HG02973 (cell line): ENCODE results near the gene USP21.

ENCODE experiments used
- ATAC-seq: cut with Tn5 transposase; IDR thresholded peaks from one replicate; pipeline ENCODE4 v1.9.1; 2021; ENCODE audit warnings: moderate library complexity; ENCODE audit not compliant: unreplicated experiment

The USP21 gene

DNA sequence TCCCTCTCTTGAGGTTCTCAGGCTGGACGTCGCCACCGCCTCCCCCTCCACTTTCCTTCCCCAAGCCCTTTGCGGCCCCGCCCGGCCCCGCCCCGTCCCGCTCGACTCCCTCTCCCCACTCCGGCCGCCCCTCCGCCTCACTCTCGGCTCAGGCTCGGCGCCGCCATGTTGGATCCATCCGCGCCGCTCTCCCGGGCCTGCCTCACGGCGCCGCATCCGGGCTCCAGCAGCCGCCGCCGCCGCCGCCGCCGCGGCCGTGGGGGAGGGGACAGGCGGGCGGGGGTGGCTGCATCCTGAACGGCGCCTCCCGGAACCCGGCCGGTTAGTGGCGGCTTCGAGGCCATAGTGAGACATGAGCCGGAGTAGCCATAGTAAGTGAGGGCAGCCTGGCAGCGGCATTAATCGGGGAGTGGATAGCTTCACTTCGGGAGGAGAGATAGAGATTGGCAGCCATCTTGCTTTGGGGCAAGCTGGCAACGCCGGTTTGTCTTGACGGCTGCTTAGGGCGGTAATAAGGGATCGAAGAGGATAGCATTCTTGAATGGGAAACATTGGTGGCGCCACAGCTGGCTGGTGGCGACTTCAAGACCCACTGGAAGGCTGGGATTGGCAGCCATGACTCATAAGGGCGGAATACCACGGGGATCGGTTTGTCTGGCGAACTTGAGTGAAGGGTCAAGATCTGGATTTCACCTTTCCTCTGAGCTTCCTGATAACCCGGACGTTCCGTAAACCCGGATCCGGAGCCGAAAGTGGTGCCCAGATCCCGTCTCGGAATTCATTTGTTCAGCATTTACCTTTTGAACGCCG, 26.7 kb upstream of the USP21 start, which contains the start of gene DEDD:
Gene DEDD (minus strand): TSS at position 258 of the 810 bp plus-strand sequence. CDS start 8,205 bp downstream, outside the sequence.
- ATAC-seq: peak; percentile 88

- peak; percentile 10 for ATAC-seq
These were observed 26.0 kb upstream of the USP21 start for GRCh38 chr1:161133220-161133740.

GRCh38 chr1:161137881-161138280, 21.4 kb upstream of the USP21 start:
- ATAC-seq: no peak

DNA sequence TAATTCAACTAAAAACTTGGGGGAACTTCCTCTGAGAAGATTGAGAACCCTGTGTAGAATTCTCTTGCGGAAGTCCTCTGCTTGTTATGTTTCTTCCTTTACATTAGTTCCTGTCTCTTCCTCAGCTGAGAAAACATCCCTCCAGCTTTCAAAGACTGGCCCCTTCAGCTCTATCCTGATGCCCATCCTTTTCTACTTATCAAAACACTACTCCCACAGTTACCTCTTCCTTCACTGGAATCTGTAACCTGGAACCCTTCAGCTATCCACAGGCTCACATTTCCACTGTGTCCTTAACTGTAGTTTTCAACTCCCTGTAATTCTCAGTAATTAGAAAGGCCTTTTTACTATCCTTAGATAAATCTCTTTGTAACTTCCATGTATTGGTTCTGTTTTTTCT, 20.9 kb upstream of the USP21 start:
- ATAC-seq: no peak

GRCh38 chr1:161139766-161140165, 19.5 kb upstream of the USP21 start:
- ATAC-seq: no peak

DNA sequence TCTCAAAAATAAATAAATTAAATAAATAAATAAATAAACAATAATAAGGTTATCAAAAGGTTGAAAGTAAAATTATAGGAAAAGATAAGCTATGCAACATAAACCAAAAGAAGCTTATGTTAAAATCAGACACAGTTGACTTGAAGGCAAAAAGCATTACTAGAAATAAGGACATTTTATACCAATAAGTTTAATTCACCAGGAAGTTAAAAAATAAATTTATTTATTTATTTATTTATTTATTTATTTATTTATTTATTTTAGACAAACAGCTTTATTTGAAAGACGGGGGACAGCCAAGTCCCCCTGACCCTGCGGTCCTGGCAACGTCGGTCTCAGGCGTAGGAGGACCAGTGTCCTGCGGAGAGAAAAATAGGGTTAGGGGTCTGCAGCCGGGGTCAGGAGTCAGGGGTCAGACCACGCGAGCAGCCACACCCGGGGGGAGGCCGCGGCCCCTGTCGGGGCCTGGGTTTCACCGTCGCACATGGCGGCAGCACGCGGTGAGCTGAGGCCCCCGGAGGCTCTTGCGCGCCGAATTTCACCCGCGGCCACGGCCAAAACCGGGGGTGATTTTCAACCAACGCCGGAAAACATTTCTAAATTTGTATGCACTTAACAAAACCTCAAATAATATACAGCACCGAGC, 18.4 kb upstream of the USP21 start:
- no peak for ATAC-seq

GRCh38 chr1:161145832-161146231, 13.5 kb upstream of the USP21 start:
- no peak for ATAC-seq

DNA sequence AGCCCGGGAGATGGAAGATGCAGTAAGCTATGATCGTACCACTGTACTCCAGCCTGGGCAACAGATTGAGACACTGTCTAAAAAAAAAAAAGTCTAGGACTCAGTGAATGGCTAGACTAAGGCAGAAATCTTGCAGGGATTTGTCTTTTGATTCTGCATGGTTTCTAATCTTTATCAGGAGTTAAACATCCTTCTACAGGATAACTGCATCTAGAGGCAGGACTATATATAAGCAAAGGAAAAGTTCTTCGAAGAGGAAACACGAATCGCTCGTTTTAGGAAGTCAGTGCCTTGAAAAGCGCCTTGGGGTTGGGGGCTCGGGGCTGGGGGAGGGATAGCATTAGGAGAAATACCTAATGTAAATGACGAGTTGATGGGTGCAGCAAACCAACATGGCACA, 6.1 kb upstream of the USP21 start:
- no peak for ATAC-seq

- peak; percentile 71 for ATAC-seq
These were observed 5.5 kb upstream of the USP21 start, which contains the start of gene UFC1 for GRCh38 chr1:161153682-161154337. Gene UFC1, plus strand, starts transcription at chr1:161153978. Its CDS starts 20 bp downstream, at chr1:161153998.

DNA sequence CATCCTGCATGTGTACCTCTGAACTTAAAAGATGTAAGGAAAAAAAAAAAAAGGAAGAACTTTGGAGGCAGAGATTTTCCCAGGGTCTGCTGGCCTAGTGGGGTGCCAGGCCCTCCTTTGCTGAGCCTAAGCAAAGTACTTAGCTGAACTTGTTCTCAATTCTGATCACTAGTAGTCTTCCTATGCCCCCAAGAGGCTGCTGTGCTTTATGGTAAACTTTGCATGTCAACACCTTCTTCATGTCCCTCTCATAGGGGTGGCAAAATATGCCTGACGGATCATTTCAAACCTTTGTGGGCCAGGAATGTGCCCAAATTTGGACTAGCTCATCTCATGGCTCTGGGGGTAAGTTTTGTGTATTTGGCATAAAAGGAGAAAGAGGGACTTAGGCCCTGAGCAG, 1.4 kb upstream of the USP21 start:
- ATAC-seq: no peak

GRCh38 chr1:161158316-161159010, 837 bp upstream of the USP21 start:
- ATAC-seq: no peak

- ATAC-seq: no peak
These were observed 578 bp downstream of the USP21 start for GRCh38 chr1:161159913-161160243.

DNA sequence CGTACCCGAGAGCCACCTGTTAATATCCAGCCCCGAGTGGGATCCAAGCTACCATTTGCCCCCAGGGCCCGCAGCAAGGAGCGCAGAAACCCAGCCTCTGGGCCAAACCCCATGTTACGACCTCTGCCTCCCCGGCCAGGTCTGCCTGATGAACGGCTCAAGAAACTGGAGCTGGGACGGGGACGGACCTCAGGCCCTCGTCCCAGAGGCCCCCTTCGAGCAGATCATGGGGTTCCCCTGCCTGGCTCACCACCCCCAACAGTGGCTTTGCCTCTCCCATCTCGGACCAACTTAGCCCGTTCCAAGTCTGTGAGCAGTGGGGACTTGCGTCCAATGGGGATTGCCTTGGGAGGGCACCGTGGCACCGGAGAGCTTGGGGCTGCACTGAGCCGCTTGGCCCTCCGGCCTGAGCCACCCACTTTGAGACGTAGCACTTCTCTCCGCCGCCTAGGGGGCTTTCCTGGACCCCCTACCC, 1.4 kb downstream of the USP21 start:
- ATAC-seq: no peak

DNA sequence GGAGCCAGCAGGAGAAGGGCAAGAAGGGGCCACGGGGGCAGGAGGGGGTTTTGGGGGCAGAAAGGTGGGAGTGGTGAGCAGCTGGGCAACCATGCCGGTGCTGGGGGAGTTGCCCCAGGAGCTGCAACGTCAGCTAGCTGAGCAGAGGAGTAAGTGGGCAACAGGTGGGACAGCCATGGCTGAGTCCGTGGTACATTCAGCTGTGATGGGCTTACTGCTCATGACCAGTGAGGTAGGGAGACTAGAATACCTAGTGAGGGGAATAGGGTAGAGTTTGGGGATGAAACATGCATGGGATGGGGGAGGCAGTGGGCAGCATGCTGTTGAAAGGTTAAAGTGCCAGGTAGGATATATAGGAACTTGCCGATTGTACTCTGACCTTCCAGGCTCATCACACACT, 2.4 kb downstream of the USP21 start:
- ATAC-seq: no peak

DNA sequence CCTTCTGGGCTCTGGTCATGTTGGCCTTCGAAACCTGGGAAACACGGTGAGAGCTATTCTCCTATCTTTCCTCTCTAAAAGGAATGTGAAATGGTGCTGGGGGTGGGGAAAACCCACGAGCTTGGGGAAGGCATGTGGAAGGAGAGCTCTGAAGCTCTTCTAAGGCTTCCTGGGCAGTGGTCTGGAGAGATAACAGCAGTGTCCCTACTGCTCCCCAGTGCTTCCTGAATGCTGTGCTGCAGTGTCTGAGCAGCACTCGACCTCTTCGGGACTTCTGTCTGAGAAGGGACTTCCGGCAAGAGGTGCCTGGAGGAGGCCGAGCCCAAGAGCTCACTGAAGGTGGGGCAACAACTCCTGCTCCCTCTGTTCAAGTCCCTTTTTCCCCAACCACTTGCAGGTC, 2.8 kb downstream of the USP21 start:
- no peak for ATAC-seq

DNA sequence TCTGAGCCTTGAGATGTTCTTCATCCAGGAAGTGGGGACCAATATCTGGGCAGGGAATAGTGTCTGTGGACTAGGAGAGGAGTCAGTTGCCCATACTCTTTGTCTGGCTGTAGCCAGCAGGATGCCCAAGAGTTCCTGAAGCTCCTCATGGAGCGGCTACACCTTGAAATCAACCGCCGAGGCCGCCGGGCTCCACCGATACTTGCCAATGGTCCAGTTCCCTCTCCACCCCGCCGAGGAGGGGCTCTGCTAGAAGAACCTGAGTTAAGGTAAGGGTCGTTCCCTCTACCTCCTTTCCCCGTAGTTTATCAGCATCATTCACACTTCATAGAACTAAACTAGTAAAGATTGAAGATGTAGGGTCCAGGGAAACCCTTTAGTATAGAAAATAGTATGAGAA, 3.5 kb downstream of the USP21 start:
- ATAC-seq: no peak

DNA sequence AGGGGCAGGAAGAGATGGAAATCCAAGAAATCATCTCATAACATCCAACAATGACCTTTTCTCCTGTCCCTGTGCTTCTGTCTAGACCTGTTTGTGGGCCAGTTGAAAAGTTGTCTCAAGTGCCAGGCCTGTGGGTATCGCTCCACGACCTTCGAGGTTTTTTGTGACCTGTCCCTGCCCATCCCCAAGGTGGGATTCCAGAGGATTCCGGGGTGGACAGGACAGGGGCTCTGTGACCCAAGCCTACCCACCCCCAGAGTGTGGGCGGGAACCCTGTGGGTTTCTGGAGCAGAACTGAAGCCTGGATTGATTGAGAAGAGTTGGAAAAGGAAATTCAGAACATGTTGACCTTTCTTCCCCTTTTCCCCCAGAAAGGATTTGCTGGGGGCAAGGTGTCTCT, 4.5 kb downstream of the USP21 start:
- ATAC-seq: no peak

GRCh38 chr1:161164901-161165610, 5.8 kb downstream of the USP21 start:
- no peak for ATAC-seq

GRCh38 chr1:161165742-161166668, 6.7 kb downstream of the USP21 start, which contains the start of gene PPOX:
Gene PPOX, plus strand, starts transcription at chr1:161166426. Its CDS starts 422 bp downstream, at chr1:161166848.
- ATAC-seq: peak; percentile 86
